HG03280 (cell line): Measurements from ENCODE around the gene DLD.
"Not testable (repeated sequence)": the region's sequence is repeated elsewhere in the genome, so short reads cannot be mapped to it uniquely, and the experiment has no call there.

Experiments
- ATAC-seq: cut with Tn5 transposase; IDR thresholded peaks from one replicate; pipeline ENCODE4 v1.9.1; 2021; ENCODE audit warnings: mild to moderate bottlenecking, moderate library complexity; ENCODE audit not compliant: unreplicated experiment

Gene DLD

DNA sequence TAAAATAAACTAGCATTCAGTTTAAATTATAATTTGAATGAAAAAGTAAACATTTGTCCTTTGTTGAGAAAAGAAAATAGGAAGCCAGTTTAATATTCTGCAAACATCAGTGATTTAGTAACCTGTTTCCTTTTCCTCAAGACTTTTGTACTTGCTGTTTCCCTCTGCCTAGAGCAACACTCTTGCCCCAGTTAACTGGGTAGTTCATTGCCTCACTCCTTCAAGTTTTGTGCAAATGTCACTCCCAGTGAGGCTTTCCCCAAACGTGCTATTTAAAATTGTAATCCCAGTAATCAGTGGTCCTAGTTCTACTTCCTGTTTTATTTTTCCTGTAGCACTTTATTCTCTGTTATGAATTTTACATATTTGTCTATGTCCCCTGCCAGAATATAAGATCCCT is 23.8 kb downstream of the DLD start:
- ATAC-seq, result no peak

GRCh38 chr7:107915541-107915940 is 24.6 kb downstream of the DLD start:
- no peak for ATAC-seq

- ATAC-seq, result peak; percentile 70
Observed at GRCh38 chr7:107917763-107918651, 27.0 kb downstream of the DLD start.

DNA sequence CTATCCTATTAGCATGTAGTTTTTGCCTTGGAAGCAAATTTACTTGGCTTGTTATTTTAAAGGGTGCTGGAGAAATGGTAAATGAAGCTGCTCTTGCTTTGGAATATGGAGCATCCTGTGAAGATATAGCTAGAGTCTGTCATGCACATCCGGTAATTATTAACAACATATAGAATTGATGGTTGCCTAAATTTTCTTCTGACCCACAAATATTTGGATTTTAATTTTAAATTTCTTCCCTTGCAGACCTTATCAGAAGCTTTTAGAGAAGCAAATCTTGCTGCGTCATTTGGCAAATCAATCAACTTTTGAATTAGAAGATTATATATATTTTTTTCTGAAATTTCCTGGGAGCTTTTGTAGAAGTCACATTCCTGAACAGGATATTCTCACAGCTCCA is 28.0 kb downstream of the DLD start:
- ATAC-seq, result no peak

GRCh38 chr7:107920048-107920772 is 29.2 kb downstream of the DLD start:
- ATAC-seq, result no peak

- not testable (repeated sequence) for ATAC-seq
Observed at GRCh38 chr7:107921826-107922225, 30.8 kb downstream of the DLD start.

GRCh38 chr7:107922886-107923285 is 31.9 kb downstream of the DLD start:
- no peak for ATAC-seq

GRCh38 chr7:107924841-107925504 is 34.0 kb downstream of the DLD start:
- ATAC-seq, result peak; percentile 89

DNA sequence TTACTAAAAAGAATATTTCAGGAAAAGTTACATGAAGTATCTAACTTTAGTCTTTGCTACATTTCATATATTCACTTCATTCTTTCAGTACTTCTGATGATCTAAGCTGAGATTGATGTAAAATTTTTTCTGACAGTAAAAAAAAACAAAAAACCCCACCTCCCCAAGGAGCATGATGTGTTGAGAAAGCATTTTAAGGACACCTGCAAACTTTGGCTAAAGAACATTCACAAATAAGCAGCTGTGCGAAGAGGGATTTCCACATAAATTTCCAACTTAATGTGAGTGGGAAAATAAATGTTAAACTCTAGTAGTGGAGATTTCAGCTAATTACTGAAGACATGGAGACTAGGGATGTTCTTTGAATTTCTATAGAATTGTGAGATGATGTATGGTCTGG is 35.5 kb downstream of the DLD start:
- no peak for ATAC-seq

- no peak for ATAC-seq
Observed at GRCh38 chr7:107931740-107932515, 40.9 kb downstream of the DLD start.

GRCh38 chr7:107932805-107933204 is 41.8 kb downstream of the DLD start:
- no peak for ATAC-seq

DNA sequence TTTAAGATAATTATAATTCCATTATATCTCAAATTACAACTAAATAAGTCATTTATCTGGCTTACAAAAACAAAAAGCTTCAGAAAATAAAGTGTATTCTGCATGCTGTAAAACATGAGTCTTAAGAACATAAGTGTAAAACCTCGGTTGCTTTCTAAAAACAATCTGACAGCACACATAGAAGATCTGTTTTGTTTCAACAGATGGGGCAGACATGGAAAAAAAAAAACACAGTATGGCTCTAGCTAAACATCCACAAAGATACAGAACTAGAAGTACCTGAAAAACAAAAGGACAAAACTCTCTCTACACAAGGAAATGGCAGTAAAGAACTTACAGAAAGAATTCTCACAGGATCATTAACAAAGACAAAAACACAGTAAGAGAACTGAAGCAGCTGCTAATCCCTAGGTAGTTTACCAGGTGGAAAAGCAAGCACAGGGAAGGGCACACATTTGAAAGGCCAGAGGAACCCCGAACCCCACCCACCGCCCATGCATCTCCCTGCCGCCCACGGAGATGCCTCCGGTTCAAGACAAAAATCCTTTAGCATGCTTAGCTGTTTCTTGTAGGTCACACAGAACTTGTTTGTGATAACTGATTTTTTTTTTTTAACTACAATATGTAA is 42.5 kb downstream of the DLD start:
- no peak for ATAC-seq

GRCh38 chr7:107934991-107935770 is 44.2 kb downstream of the DLD start:
- no peak for ATAC-seq

DNA sequence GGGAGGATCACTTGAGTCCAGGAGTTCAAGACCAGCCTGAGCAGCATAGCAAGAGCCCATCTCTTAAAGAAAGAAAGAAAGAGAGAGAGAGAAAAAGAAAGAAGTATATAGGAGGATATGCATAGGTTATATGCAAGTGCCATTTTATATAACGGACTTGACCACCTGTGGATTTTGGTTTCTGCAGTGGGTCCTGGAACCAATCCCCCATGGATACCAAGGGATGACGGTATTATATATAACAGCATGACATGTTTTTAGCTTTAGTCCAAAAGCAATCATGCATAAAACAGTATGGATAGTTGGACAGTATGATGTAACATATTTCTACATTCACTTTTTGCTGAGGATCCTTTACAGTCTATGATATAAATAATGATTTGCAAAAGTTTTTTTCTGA is 45.3 kb downstream of the DLD start:
- ATAC-seq, result no peak

DNA sequence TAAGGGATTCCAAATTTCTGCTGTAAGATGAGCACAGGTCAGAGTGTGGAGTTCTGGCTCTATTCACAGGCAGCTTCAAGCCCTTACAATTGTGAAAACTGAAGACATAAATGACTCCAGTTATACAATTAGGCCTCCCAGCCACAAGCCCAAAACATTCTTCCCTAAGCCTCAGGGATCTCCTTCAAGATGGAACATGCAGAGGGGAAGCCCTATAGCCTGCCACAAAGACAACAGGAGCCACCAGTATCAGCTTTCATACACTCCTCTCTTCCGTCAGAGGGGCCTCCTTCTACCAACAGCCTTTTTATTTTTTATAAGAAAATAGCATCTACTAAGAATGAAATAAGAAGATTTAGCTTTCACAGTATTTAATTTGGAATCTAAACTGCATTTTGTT is 46.5 kb downstream of the DLD start:
- ATAC-seq, result no peak

- no peak for ATAC-seq
Observed at GRCh38 chr7:107938456-107939250, 47.7 kb downstream of the DLD start.

GRCh38 chr7:107939573-107940489 is 48.8 kb downstream of the DLD start:
- ATAC-seq, result no peak

DNA sequence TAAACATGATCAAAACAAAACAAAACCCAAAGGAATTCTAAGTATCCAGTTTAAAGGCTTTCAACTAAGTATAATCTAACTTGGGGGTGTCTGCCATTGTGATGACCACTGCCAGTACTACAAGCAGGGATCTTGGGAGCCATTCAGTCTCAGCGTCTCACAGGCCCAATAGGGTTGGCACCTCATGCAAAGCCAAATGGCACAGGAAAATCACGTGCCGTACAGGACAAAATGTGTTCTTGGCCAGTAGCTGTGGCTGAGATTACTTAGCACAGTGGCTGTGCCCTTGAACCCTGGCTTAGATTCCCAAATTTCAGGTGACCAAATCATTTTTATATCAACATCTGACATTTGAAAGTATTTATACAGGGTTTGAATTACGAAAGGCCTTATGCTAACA is 50.0 kb downstream of the DLD start:
- no peak for ATAC-seq
